Measurements from ENCODE around the gene DAB2IP.

DNA sequence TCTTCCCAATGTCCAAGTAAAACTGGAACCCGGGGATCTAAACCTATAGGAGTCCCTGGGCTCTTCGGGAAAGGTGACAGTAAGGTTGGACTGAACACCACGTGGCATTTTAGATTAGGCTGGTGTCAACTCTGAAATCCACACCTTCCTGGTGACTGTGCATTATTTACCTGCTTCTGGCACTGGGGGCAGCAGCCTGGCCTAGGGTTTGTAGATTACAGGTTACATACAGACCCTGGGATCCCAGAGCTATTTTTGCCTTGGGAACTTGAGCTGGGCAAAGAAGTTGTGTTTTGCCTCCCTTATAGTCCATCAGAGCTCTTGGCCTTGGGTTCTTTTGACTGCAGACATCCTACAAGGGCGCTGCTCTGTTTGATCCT, 173.2 kb downstream of the DAB2IP start:
- TF ChIP-seq, protein P1, sequence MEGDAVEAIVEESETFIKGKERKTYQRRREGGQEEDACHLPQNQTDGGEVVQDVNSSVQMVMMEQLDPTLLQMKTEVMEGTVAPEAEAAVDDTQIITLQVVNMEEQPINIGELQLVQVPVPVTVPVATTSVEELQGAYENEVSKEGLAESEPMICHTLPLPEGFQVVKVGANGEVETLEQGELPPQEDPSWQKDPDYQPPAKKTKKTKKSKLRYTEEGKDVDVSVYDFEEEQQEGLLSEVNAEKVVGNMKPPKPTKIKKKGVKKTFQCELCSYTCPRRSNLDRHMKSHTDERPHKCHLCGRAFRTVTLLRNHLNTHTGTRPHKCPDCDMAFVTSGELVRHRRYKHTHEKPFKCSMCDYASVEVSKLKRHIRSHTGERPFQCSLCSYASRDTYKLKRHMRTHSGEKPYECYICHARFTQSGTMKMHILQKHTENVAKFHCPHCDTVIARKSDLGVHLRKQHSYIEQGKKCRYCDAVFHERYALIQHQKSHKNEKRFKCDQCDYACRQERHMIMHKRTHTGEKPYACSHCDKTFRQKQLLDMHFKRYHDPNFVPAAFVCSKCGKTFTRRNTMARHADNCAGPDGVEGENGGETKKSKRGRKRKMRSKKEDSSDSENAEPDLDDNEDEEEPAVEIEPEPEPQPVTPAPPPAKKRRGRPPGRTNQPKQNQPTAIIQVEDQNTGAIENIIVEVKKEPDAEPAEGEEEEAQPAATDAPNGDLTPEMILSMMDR (IDR thresholded peaks at IDR 0.05; ENCODE audit: borderline replicate concordance, extremely low read depth, low read length, poor library complexity, severe bottlenecking) = no peak
- no peak for TF ChIP-seq EZH2 (IDR thresholded peaks at IDR 0.05; ENCODE audit: borderline replicate concordance, low read depth, low read length, severe bottlenecking)

Measured in DND-41 (cell line).